Forelimb muscle (tissue), 1 donor: ENCODE results near the gene PFDN4. TPM values are rescaled to one million over a fixed set of nuclear protein-coding genes. Genes with fewer than 3 reads are reported as not detected.

Experiments
- DNase-seq: peaks from one replicate; pipeline ENCODE4 v3.0.0-alpha.2; 2013; ENCODE audit warnings: low read depth
- polyA plus RNA-seq: library from polyadenylated mRNA; unstranded; fragments of 120-200 nt; gene quantifications from one replicate; pipeline ENCODE4 v1.2.1, GENCODE V29; 2013; ENCODE audit not compliant: insufficient read length

PFDN4 gene
- polyA plus RNA-seq, 1 donor: 59.7 TPM

GRCh38 chr20:54267483-54268003 is 59.7 kb downstream of the PFDN4 start:
- no peak for DNase-seq

- DNase-seq: no peak
These were observed 61.1 kb downstream of the PFDN4 start for GRCh38 chr20:54268941-54269340.

Other genes starting within 250 kb of the PFDN4 start
- gene BCAS1, start 137.5 kb upstream of the PFDN4 start, polyA plus RNA-seq: 3.6 TPM
- 0.68 TPM for gene CYP24A1, start 34.1 kb upstream of the PFDN4 start, polyA plus RNA-seq